GM19099 (cell line): Measurements from ENCODE around the gene IER3.
A peak's percentile ranks its signal among the peaks of the same experiment; 100 is the strongest.

Source experiments
- POLR2A ChIP-seq: IDR thresholded peaks from 3 replicates; pipeline ENCODE4 v1.6.1; 2011; ENCODE audit warnings: low read depth; ENCODE audit not compliant: insufficient read length; ENCODE audit errors: extremely low read depth

IER3 gene

GRCh38 chr6:30744054-30744805 is at the start of gene IER3:
Gene IER3, minus strand, starts transcription at chr6:30744547. Its CDS starts 29 bp downstream, at chr6:30744518.
- TF ChIP-seq POLR2A, result peak; percentile 99

- no peak for TF ChIP-seq POLR2A
Observed at GRCh38 chr6:30793521-30794194, 49.3 kb upstream of the IER3 start.

DNA sequence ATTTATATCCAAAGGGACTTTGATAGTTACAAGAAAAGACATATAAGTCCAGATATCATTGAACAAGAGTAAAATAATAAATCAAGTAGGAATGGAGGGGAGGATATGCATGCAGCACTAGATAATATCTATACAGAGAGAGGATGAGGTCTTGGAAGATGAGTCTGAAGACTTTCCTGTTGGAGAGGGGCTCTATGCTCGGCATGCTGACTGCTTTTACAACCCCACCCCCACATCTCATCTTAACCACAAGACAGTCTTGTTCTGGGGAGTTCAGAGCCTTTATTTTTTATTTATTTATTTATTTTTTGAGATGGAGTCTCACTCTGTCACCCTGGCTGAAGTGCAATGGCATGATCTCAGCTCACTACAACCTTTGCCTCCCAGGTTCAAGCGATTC is 48.4 kb upstream of the IER3 start:
- TF ChIP-seq POLR2A, result no peak

GRCh38 chr6:30790724-30791383 is 46.5 kb upstream of the IER3 start:
- no peak for TF ChIP-seq POLR2A

DNA sequence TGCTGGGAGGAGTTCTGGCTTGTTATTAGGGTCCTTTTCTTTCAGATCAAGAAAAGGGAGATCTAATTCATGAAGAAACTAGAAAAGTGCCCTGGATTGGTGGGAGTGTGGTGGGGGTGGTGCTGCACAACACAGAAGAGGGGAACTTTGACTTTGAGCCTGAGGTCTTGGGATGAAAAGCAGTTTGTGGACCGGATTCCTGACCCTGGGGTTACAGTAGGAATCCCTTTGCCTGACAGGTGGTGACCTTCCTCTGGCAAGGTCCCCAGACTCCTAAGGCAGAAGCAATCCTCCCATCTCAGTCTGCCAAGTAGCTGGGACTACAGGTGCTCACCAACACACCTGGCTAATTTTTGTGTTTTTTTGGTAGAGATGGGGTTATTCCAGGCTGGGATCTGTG is 45.3 kb upstream of the IER3 start:
- TF ChIP-seq POLR2A, result no peak

DNA sequence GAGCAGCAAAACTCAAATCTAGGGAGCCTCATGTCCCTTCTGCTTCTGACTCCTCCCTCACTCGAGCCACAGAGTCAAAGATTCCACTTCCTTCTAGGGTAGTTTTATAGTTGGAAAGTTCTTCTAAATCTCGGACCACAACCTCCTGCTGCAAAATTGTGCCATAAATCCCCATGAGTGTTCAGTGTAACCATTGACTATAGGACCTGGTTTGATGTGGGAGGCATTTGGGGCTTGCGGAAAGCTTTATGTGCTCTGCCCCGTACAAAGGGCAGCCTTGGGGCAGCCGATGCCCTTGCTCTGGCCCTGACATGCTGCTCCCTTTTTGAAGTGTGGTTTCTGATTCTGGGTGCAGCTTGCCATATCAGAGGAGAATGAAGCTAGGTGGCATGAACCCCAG is 43.6 kb upstream of the IER3 start:
- no peak for TF ChIP-seq POLR2A

DNA sequence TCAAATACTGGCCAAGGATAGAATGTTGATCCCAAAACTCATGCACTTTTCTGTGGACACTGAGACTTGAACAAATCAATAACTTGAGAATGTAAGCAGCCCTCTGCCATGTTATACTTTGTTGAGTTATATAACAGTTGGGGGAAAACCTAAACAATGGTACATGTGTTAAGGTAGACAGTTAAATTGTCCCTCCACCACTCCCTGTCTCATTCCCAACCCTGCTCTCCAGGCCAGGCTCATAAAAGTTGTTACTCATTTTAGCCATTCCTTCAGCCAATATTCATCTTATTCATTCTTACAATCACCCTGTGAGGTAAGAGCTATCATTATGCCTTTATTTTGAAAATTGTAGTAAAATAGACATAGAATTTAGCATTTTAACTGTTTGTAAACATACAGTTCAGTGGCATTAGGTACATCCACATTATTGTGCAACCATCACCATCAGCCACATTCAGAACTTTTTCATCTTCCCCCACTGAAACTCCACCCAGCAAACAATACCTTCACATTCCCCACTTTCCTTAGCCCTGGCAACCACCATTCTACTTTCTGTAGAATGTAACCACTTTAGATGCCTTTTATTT is 38.2 kb upstream of the IER3 start:
- no peak for TF ChIP-seq POLR2A

- TF ChIP-seq POLR2A, result no peak
Observed at GRCh38 chr6:30781743-30782424, 37.5 kb upstream of the IER3 start.

- no peak for TF ChIP-seq POLR2A
Observed at GRCh38 chr6:30781395-30781742, 37.0 kb upstream of the IER3 start.

- no peak for TF ChIP-seq POLR2A
Observed at GRCh38 chr6:30780642-30780920, 36.2 kb upstream of the IER3 start.

DNA sequence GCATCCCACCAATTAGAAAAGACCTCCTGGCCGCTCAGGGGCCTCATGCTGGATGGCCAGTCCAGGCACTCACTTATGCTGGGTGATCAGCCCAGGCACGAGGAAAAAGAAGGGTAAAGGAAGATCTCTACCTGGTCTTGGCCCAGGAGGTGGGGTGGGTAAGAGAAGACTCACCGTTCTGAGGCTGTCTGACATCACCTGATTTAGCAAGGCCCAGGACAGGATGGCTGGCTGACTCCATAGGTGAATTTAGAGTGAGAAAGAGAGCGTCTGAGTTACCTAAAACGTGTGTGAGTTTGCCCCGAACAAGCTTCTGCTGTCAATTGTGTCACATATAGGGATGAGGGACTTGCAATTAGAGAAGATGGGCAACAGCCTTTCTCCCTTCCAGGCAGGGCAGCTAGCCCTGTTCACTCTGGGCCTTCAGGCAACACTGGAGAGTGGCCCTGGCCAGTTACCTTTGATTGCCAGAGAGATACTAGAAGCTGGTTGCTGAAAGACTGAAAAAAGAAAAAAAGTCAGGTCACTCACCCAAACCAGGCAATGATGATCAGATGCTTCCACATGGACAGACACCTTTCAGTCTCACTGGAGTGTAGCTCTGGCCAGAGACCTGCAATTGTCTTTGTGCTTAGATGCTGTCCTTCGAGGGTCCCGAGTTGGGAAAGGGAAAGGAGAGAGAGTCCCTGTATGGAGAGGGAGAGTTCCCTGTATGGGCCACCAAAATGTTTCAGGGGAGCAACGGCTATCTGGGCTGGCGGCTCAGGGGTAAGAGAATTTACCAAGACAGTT is 35.7 kb upstream of the IER3 start:
- TF ChIP-seq POLR2A, result no peak

DNA sequence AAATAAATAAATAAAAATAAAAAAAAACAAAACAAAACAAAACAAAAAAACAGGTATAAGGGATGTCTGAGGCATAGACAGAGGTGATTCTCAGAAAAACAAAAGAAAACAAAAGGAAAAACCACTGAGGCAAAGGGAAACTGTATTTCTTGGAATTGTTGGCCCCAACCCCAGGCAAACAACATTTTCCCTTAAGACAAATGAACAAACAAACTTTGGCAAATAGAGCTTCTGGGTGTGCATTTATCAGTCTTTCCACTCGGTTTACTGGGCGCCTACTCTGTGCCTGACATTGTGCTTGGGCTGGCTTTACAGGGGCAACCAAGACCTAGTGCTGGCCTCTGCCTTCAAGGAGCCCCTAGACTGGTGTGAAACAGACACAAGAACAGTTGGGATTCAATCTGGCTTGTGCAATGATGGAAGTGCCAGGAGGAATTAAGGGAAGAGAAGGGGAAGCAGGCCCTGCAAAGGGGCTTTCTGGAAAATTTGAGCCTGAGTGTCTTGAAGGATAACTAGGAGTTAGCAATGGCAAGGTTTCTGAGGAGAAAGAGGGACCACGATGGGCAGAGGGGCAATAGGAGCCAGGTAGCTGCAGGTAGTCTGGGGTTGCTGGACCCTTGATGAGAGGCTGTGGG is 33.8 kb upstream of the IER3 start:
- TF ChIP-seq POLR2A, result no peak

DNA sequence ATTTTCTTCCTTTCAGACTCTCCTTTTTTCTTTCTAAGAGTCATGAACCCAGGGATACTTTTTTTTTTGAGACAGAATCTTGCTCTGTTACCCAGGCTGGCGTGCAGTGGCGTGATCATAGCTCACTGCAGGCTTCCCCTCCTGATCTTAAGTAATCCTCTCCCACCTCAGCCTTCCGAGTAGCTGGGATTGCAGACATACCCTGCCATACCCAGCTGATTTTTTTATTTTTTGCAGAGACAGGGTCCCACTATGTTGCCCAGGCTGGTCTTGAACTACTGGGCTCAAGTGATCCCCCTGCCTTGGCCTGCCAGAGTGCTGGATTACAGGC is 32.8 kb upstream of the IER3 start:
- TF ChIP-seq POLR2A, result no peak
